Left lung (tissue), 10 donors: ENCODE data around the gene CAMK1. TPM values are rescaled to one million over a fixed set of nuclear protein-coding genes. Genes with fewer than 3 reads are reported as not detected.

Experiments
- ATAC-seq: fragments of 200-7000 bp; cut with Tn5 transposase; one replicate; pipeline ENCODE4 v1.9.1; 2020; ENCODE audit warnings: moderate library complexity
- DNase-seq, 4 donors: peaks; one replicate each; pipeline ENCODE4 v3.0.0-alpha.2; 2013 to 2020
- H3K27ac ChIP-seq, 2 donors: fragments of 200-600 bp; sonication (generic) in 1 of 2; one replicate each; pipeline versions ENCODE4 v1.5.0 to v1.8.0; 2020 to 2021
- H3K27me3 ChIP-seq, 2 donors: fragments of 200-600 bp; sonication (generic) in 1 of 2; one replicate each; pipeline versions ENCODE4 v1.5.0 to v1.8.0; 2020 to 2021
- H3K36me3 ChIP-seq, 2 donors: fragments of 200-600 bp; sonication (generic) in 1 of 2; one replicate each; pipeline versions ENCODE4 v1.5.0 to v1.8.0; 2020 to 2021
- H3K4me1 ChIP-seq, 2 donors: fragments of 200-600 bp; one replicate each; pipeline ENCODE4 v1.8.0; 2021
- H3K4me3 ChIP-seq, 2 donors: fragments of 200-600 bp; sonication (generic) in 1 of 2; one replicate each; pipeline versions ENCODE4 v1.5.0 to v1.8.0; 2020 to 2021; ENCODE audit warnings: mild to moderate bottlenecking in 1 of 2
- H3K9me3 ChIP-seq, 2 donors: fragments of 200-600 bp; sonication (generic) in 1 of 2; one replicate each; pipeline versions ENCODE4 v1.5.0 to v1.8.0; 2020 to 2021
- intact Hi-C, 2 donors: fragments of 100-400 bp; cut with DNase I; formaldehyde crosslinking; loops; one replicate each; pipeline versions ENCODE4 v1.11.2 to v1.14.2; 2022
- polyA plus RNA-seq, 6 donors: library from polyadenylated mRNA; unstranded; fragments of 120-200 nt; gene quantifications; one replicate each; pipeline ENCODE4 v1.2.1, GENCODE V29; 2013; ENCODE audit not compliant: insufficient read length in 6 of 6
- total RNA-seq, 2 donors: library from RNA; stranded (reverse); fragmentation: NEBNext Ultra II Directional; extraction: Animal tissue kit (Norgen Biotek cat#: 25700); gene quantifications; one replicate each; pipeline ENCODE4 v1.2.1, GENCODE V29; 2021
- TF ChIP-seq, protein P1 (sequence below), 2 donors: fragments of 200-600 bp; sonication (generic) in 1 of 2; IDR thresholded peaks; one replicate each; pipeline versions ENCODE4 v1.5.0 to v1.8.0; 2021; ENCODE audit warnings: antibody characterized with exemption in 2 of 2
- donor health status: DM: no; HTN: yes; CAD: no.
- donor health status: DM: no; HTN: no; CAD: no.

Gene CAMK1
- total and polyA plus RNA-seq, 8 donors = 18.4 to 37.5 (median 23.6) TPM

DNA sequence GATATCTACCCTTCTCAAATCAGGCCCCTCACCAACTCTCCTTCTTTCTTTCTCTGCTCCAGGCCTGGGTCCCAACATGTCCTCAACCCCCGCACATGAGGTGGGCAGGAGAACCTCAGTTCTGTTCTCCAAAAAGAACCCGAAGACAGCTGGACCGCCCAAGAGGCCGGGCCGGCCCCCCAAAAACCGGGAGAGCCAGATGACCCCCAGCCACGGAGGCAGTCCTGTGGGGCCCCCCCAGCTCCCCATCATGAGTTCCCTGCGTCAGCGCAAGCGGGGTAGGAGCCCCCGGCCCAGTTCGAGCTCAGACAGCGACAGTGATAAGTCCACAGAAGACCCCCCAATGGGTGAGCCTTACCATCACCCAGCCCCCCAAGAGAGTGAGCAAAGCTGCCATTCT lies 25.6 kb downstream of the CAMK1 start:
- H3K36me3 ChIP-seq = peaks cover 0 to 94% of the 10 kb centered on the region in 2 donors
- ATAC-seq (no peak), DNase-seq (no peak)
- no peak overlapping the region for H3K27ac ChIP-seq
- H3K4me1 ChIP-seq = peaks cover 0 to 6% of the 10 kb centered on the region in 2 donors
- H3K27me3 ChIP-seq = no peaks in the 10 kb centered on the region
- no peaks in the 10 kb centered on the region for H3K9me3 ChIP-seq
- TF ChIP-seq, protein P1, sequence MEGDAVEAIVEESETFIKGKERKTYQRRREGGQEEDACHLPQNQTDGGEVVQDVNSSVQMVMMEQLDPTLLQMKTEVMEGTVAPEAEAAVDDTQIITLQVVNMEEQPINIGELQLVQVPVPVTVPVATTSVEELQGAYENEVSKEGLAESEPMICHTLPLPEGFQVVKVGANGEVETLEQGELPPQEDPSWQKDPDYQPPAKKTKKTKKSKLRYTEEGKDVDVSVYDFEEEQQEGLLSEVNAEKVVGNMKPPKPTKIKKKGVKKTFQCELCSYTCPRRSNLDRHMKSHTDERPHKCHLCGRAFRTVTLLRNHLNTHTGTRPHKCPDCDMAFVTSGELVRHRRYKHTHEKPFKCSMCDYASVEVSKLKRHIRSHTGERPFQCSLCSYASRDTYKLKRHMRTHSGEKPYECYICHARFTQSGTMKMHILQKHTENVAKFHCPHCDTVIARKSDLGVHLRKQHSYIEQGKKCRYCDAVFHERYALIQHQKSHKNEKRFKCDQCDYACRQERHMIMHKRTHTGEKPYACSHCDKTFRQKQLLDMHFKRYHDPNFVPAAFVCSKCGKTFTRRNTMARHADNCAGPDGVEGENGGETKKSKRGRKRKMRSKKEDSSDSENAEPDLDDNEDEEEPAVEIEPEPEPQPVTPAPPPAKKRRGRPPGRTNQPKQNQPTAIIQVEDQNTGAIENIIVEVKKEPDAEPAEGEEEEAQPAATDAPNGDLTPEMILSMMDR (IDR thresholded peaks at IDR 0.05) = no peak
- intact Hi-C loops = no loop called here
- H3K4me3 ChIP-seq = no peak overlapping the region

DNA sequence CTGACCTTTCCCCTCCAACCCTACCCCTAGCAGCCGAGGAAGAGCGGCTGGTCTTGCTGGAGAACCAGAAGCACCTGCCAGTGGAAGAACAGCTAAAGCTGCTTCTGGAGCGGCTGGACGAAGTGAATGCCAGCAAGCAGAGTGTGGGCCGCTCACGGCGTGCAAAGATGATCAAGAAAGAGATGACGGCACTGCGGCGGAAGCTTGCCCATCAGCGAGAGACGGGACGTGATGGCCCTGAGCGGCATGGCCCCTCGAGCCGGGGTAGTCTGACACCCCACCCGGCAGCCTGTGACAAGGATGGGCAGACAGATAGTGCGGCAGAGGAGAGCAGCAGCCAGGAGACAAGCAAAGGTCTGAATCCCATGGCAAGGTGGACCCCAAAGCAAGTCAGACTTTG lies 26.2 kb downstream of the CAMK1 start:
- Histone ChIP-seq H3K4me3 (no peak overlapping the region), H3K27ac (no peak overlapping the region), H3K9me3 (no peaks in the 10 kb centered on the region), H3K36me3 (peaks cover 0 to 100% of the 10 kb centered on the region in 2 donors), H3K4me1 (no peaks in the 10 kb centered on the region), H3K27me3 (no peaks in the 10 kb centered on the region)
- intact Hi-C loops = no loop called here
- DNase-seq (no peak), ATAC-seq (no peak)
- TF ChIP-seq, protein P1 (IDR thresholded peaks at IDR 0.05) = no peak

DNA sequence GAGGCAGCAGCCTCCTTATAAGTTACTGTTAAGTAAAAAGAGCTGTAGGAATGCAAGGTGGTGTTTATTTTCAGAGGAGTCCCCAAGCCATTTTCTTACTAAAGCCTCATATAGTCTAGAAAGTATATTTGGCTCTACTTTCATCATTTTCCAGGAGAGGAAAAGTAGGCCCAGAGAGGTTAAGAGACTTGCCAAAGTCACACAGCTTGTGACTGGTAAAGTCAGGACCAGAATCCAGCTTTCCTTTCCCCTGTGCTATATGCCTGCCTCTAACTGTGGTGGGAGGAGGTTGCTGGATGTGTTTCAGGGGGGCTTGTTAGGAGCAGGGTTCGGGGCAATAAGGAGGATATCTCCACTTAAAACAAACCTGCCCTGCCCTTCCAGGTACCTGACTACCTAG lies 27.2 kb downstream of the CAMK1 start:
- Histone ChIP-seq H3K27me3 (no peaks in the 10 kb centered on the region), H3K9me3 (no peaks in the 10 kb centered on the region), H3K36me3 (peaks cover 0 to 100% of the 10 kb centered on the region in 2 donors), H3K4me1 (no peaks in the 10 kb centered on the region), H3K27ac (no peak overlapping the region), H3K4me3 (no peak overlapping the region)
- ATAC-seq (no peak), DNase-seq (no peak)
- intact Hi-C loops = no loop called here
- TF ChIP-seq, protein P1 (IDR thresholded peaks at IDR 0.05) = no peak

DNA sequence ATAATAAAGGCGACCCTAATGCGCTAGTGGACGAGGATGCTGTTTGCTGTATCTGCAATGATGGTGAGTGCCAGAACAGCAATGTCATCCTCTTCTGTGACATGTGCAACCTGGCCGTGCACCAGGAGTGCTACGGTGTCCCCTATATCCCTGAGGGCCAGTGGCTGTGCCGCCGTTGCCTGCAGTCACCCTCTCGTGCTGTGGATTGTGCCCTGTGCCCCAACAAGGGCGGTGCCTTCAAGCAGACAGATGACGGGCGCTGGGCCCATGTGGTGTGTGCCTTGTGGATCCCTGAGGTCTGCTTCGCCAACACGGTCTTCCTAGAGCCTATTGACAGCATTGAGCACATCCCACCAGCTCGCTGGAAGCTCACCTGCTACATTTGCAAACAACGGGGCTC lies 30.6 kb downstream of the CAMK1 start:
- intact Hi-C loops = no loop called here
- no peaks in the 10 kb centered on the region for H3K27me3 ChIP-seq
- DNase-seq (no peak), ATAC-seq (no peak)
- H3K9me3 ChIP-seq = no peaks in the 10 kb centered on the region
- TF ChIP-seq, protein P1 (IDR thresholded peaks at IDR 0.05) = no peak
- H3K36me3 ChIP-seq = peaks cover 0 to 100% of the 10 kb centered on the region in 2 donors
- no peak overlapping the region for H3K27ac ChIP-seq
- H3K4me1 ChIP-seq = peaks cover 0 to 23% of the 10 kb centered on the region in 2 donors
- H3K4me3 ChIP-seq = no peak overlapping the region

DNA sequence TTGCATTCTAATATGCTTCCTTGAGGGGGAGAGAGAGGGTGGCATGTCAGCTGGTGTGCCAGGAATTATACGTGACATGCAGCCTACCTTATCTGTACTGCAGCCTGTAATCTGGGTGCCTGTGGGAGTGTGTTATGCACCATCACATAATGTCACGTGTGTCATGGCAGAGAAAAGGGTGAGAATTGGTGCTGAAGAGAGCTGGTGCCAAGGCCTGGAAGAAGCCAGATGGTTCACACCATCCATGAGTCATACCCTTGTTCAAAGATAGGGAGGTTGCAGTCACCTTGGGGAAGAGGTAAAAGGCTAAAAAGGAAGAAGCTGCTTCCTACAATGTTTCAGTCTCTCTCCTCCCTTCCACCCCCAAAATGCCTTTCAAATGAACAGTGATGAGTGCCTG lies 32.9 kb downstream of the CAMK1 start:
- TF ChIP-seq, protein P1 (IDR thresholded peaks at IDR 0.05) = no peak
- H3K4me3 ChIP-seq = no peak overlapping the region
- no peak overlapping the region for H3K27ac ChIP-seq
- no peak for DNase-seq
- ATAC-seq = no peak
- H3K27me3 ChIP-seq = no peaks in the 10 kb centered on the region
- intact Hi-C loops = no loop called here
- H3K36me3 ChIP-seq = peaks cover 0 to 77% of the 10 kb centered on the region in 2 donors
- no peaks in the 10 kb centered on the region for H3K9me3 ChIP-seq
- H3K4me1 ChIP-seq = peaks cover 12 to 44% of the 10 kb centered on the region in 2 donors
